Keratinocyte (primary cell): Measurements from ENCODE around the gene SNRPD1.
"Not testable (repeated sequence)": the region's sequence is repeated elsewhere in the genome, so short reads cannot be mapped to it uniquely, and the experiment has no call there.

Experiments
- CTCF ChIP-seq, 3 experiments: IDR thresholded peaks in 1 of 3; conservative IDR thresholded peaks in 1 of 3; optimal IDR thresholded peaks in 1 of 3; 2 replicates in 2 of 3; 3 replicates in 1 of 3; pipeline versions ENCODE3 to v1.5.1; 2011; ENCODE audit warnings: low read length in 3 of 3, mild to moderate bottlenecking in 3 of 3, moderate library complexity in 2 of 3, control low read depth in 1 of 3, inconsistent platforms in 1 of 3; ENCODE audit not compliant: insufficient read depth in 2 of 3; ENCODE audit errors: extremely low read depth in 1 of 3
- EZH2 ChIP-seq: IDR thresholded peaks from one replicate; pipeline ENCODE4 v1.6.1; 2012; ENCODE audit warnings: inconsistent platforms, mild to moderate bottlenecking, low read length, moderate library complexity

- not testable (repeated sequence) for TF ChIP-seq CTCF (optimal IDR thresholded peaks at IDR 0.05 in 1 of 3, IDR thresholded peaks at IDR 0.05 in 1 of 3, conservative IDR thresholded peaks at IDR 0.05 in 1 of 3; ENCODE audit: extremely low read depth in 1 of 3, insufficient read depth in 2 of 3, low read length in 3 of 3); EZH2
Measured at GRCh38 chr18:21611401-21612124, 551 bp upstream of the SNRPD1 start.
